Renal pelvis (tissue), 12 donors: ENCODE data around the gene TPSAB1. TPM values are rescaled to one million over a fixed set of nuclear protein-coding genes. Genes with fewer than 3 reads are reported as not detected.
"Not testable (repeated sequence)": the region's sequence is repeated elsewhere in the genome, so short reads cannot be mapped to it uniquely, and the experiment has no call there.

ENCODE experiments used
- DNase-seq: peaks from one replicate; pipeline ENCODE4 v3.0.0-alpha.2; 2013
- long read RNA-seq, 16 experiments: transcript quantifications; one replicate each; lab custom pipeline, GENCODE V29; 2026
- polyA plus RNA-seq, 3 donors: library from polyadenylated mRNA; unstranded; fragments of 120-200 nt; gene quantifications; one replicate each; pipeline ENCODE4 v1.2.1, GENCODE V29; 2013; ENCODE audit not compliant: insufficient read length in 3 of 3

Gene TPSAB1
- polyA plus RNA-seq, result under 1 TPM in 1 of 3 donors, not detected in 2; 0.38 TPM
- long read RNA-seq, donor 1, result 0 reads
- long read RNA-seq, donor 2, result 0 reads
- long read RNA-seq, donor 3, result 0 reads
- long read RNA-seq, donor 4, result 0 reads
- long read RNA-seq, donor 5, result 0 reads
- long read RNA-seq, donor 6, result 0 reads
- long read RNA-seq, donor 7, result 0 reads
- long read RNA-seq, donor 8, result 0 reads
- long read RNA-seq, donor 9, result 0 reads
- long read RNA-seq, donor 10, result 0 reads
- long read RNA-seq, donor 11, result 0 reads
- long read RNA-seq, donor 12, result 0 reads
- long read RNA-seq, donor 13, result 0 reads
- long read RNA-seq, donor 14, result 0 reads
- long read RNA-seq, donor 15, result 0 reads
- long read RNA-seq, donor 16, result 0 reads

GRCh38 chr16:1240436-1240835, at the start of gene TPSAB1:
Gene TPSAB1 (plus strand): TSS chr16:1240705. CDS start chr16:1240939, 234 bp downstream.
- not testable (repeated sequence) for DNase-seq

GRCh38 chr16:1190789-1191188, 49.7 kb upstream of the TPSAB1 start:
- not testable (repeated sequence) for DNase-seq

GRCh38 chr16:1192384-1193073, 48.0 kb upstream of the TPSAB1 start:
- no peak for DNase-seq

GRCh38 chr16:1193143-1193824, 47.2 kb upstream of the TPSAB1 start:
- DNase-seq, result no peak

GRCh38 chr16:1193825-1194581, 46.5 kb upstream of the TPSAB1 start:
- no peak for DNase-seq

- no peak for DNase-seq
These were observed 45.7 kb upstream of the TPSAB1 start for GRCh38 chr16:1194665-1195392.

- DNase-seq, result no peak
These were observed 45.2 kb upstream of the TPSAB1 start for GRCh38 chr16:1195393-1195666.

GRCh38 chr16:1196494-1196893, 44.0 kb upstream of the TPSAB1 start:
- no peak for DNase-seq

GRCh38 chr16:1197237-1197866, 43.2 kb upstream of the TPSAB1 start:
- no peak for DNase-seq

- no peak for DNase-seq
These were observed 42.3 kb upstream of the TPSAB1 start for GRCh38 chr16:1198194-1198593.

- not testable (repeated sequence) for DNase-seq
These were observed 41.7 kb upstream of the TPSAB1 start for GRCh38 chr16:1198671-1199346.

GRCh38 chr16:1199347-1200013, 41.0 kb upstream of the TPSAB1 start:
- DNase-seq, result no peak

- DNase-seq, result no peak
These were observed 40.4 kb upstream of the TPSAB1 start for GRCh38 chr16:1200014-1200627.

GRCh38 chr16:1201444-1201843, 39.1 kb upstream of the TPSAB1 start:
- DNase-seq, result no peak

- no peak for DNase-seq
These were observed 38.2 kb upstream of the TPSAB1 start for GRCh38 chr16:1202274-1202673.

GRCh38 chr16:1204933-1205332, 35.6 kb upstream of the TPSAB1 start:
- DNase-seq, result no peak

- no peak for DNase-seq
These were observed 34.2 kb upstream of the TPSAB1 start for GRCh38 chr16:1206326-1206725.

GRCh38 chr16:1206786-1207185, 33.7 kb upstream of the TPSAB1 start:
- no peak for DNase-seq

- no peak for DNase-seq
These were observed 32.2 kb upstream of the TPSAB1 start for GRCh38 chr16:1208239-1208830.
